Mammary epithelial cell (primary cell): Measurements from ENCODE around the gene AFG1L.

Source experiments
- EZH2 ChIP-seq: IDR thresholded peaks from 2 replicates; pipeline ENCODE4 v1.6.1; 2012; ENCODE audit warnings: low read length, inconsistent platforms, borderline replicate concordance
- TF ChIP-seq, protein P1 (sequence below), 2 donors: IDR thresholded peaks in 1 of 2; conservative IDR thresholded peaks in 1 of 2; 2 replicates each; pipeline ENCODE4 v1.5.1; 2011 to 2012; ENCODE audit warnings: inconsistent platforms in 2 of 2, low read length in 2 of 2, mild to moderate bottlenecking in 2 of 2, control low read depth in 1 of 2, low read depth in 1 of 2; ENCODE audit not compliant: insufficient read depth in 1 of 2; ENCODE audit errors: extremely low read depth in 1 of 2

GRCh38 chr6:108434222-108434621 lies 139.4 kb downstream of the AFG1L start:
- TF ChIP-seq, protein P1, sequence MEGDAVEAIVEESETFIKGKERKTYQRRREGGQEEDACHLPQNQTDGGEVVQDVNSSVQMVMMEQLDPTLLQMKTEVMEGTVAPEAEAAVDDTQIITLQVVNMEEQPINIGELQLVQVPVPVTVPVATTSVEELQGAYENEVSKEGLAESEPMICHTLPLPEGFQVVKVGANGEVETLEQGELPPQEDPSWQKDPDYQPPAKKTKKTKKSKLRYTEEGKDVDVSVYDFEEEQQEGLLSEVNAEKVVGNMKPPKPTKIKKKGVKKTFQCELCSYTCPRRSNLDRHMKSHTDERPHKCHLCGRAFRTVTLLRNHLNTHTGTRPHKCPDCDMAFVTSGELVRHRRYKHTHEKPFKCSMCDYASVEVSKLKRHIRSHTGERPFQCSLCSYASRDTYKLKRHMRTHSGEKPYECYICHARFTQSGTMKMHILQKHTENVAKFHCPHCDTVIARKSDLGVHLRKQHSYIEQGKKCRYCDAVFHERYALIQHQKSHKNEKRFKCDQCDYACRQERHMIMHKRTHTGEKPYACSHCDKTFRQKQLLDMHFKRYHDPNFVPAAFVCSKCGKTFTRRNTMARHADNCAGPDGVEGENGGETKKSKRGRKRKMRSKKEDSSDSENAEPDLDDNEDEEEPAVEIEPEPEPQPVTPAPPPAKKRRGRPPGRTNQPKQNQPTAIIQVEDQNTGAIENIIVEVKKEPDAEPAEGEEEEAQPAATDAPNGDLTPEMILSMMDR (conservative IDR thresholded peaks at IDR 0.05 in 1 of 2, IDR thresholded peaks at IDR 0.05 in 1 of 2; ENCODE audit: extremely low read depth in 1 of 2, insufficient read depth in 1 of 2, low read depth in 1 of 2, low read length in 2 of 2): no peak
- TF ChIP-seq EZH2: no peak
